ENCODE results near the gene CUL7.

Gene CUL7

GRCh38 chr6:43014434-43014909 lies 39.2 kb downstream of the CUL7 start:
- H3K27me3 ChIP-seq (ENCODE audit: insufficient read depth, low read length): no peaks in the 10 kb centered on the region
- peak overlapping the region; percentile 64 for H3K27ac ChIP-seq (ENCODE audit: low read depth, low read length)
- H3K4me3 ChIP-seq (ENCODE audit: low read depth, low read length): peak overlapping the region; percentile 89
- peaks cover 53% of the 10 kb centered on the region for H3K79me2 ChIP-seq (ENCODE audit: control insufficient read depth, insufficient read depth, low read length, unreplicated experiment)
- H3K4me1 ChIP-seq (ENCODE audit: control insufficient read depth, insufficient read depth, low read length, unreplicated experiment): peaks cover 28% of the 10 kb centered on the region
- peak overlapping the region; percentile 23 for H2AFZ ChIP-seq (ENCODE audit: low read length, unreplicated experiment)
- peaks cover 2% of the 10 kb centered on the region; the same call in 1 of the 2 replicates for H3K36me3 ChIP-seq (ENCODE audit: insufficient read depth, low read length)

- peaks cover 53% of the 10 kb centered on the region for H3K79me2 ChIP-seq (ENCODE audit: control insufficient read depth, insufficient read depth, low read length, unreplicated experiment)
- H3K27ac ChIP-seq (ENCODE audit: low read depth, low read length): peak within 1 kb of the TSS; percentile 64
- H2AFZ ChIP-seq (ENCODE audit: low read length, unreplicated experiment): peak within 1 kb of the TSS; percentile 81
- H3K4me1 ChIP-seq (ENCODE audit: control insufficient read depth, insufficient read depth, low read length, unreplicated experiment): peaks cover 28% of the 10 kb centered on the region
- H3K36me3 ChIP-seq (ENCODE audit: insufficient read depth, low read length): peaks cover 2% of the 10 kb centered on the region; the same call in 1 of the 2 replicates
- peak within 1 kb of the TSS; percentile 89 for H3K4me3 ChIP-seq (ENCODE audit: low read depth, low read length)
- H3K27me3 ChIP-seq (ENCODE audit: insufficient read depth, low read length): no peaks in the 10 kb centered on the region
Measured at GRCh38 chr6:43013843-43014433, 39.7 kb downstream of the CUL7 start, which contains the start of the genes KLHDC3 and MEA1. Gene KLHDC3, plus strand, starts transcription at chr6:43014249. Its CDS starts 2,944 bp downstream, at chr6:43017193. Gene MEA1, minus strand, starts transcription at chr6:43013946. Its CDS starts 133 bp downstream, at chr6:43013813.

- Histone ChIP-seq H3K4me3 (ENCODE audit: low read depth, low read length) (peak overlapping the region; percentile 89), H3K36me3 (ENCODE audit: insufficient read depth, low read length) (peaks cover 7% of the 10 kb centered on the region; the same call in 1 of the 2 replicates), H2AFZ (ENCODE audit: low read length, unreplicated experiment) (peak overlapping the region; percentile 81), H3K27ac (ENCODE audit: low read depth, low read length) (peak overlapping the region; percentile 16; the same call in 1 of the 2 replicates), H3K79me2 (ENCODE audit: control insufficient read depth, insufficient read depth, low read length, unreplicated experiment) (peaks cover 53% of the 10 kb centered on the region), H3K27me3 (ENCODE audit: insufficient read depth, low read length) (no peaks in the 10 kb centered on the region), H3K4me1 (ENCODE audit: control insufficient read depth, insufficient read depth, low read length, unreplicated experiment) (peaks cover 28% of the 10 kb centered on the region)
Measured at GRCh38 chr6:43013097-43013842, 40.4 kb downstream of the CUL7 start.

DNA sequence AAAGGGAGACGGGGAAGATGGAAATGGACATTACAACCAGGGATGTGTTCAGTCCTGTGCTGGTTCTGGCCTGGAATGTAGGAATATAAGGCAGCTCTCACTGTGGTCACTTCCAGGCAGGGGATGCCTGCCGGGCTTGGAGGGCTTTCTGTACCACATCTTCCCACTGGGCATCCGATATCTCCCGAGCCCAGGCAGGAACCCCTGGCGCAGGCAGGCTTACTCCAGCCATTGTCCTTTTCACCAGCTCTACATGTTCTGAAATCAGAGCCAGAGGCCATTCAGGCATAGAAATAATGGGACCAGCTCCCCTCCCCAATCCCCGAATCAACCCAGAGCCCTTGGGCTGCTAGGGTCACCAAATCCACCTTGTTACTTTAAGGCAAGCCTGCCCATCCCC lies 41.3 kb downstream of the CUL7 start:
- Histone ChIP-seq H3K4me1 (ENCODE audit: control insufficient read depth, insufficient read depth, low read length, unreplicated experiment) (peaks cover 28% of the 10 kb centered on the region), H3K4me3 (ENCODE audit: low read depth, low read length) (peak overlapping the region; percentile 89), H2AFZ (ENCODE audit: low read length, unreplicated experiment) (no peak overlapping the region), H3K36me3 (ENCODE audit: insufficient read depth, low read length) (peaks cover 8% of the 10 kb centered on the region), H3K79me2 (ENCODE audit: control insufficient read depth, insufficient read depth, low read length, unreplicated experiment) (peaks cover 49% of the 10 kb centered on the region), H3K27ac (ENCODE audit: low read depth, low read length) (no peak overlapping the region), H3K27me3 (ENCODE audit: insufficient read depth, low read length) (no peaks in the 10 kb centered on the region)

DNA sequence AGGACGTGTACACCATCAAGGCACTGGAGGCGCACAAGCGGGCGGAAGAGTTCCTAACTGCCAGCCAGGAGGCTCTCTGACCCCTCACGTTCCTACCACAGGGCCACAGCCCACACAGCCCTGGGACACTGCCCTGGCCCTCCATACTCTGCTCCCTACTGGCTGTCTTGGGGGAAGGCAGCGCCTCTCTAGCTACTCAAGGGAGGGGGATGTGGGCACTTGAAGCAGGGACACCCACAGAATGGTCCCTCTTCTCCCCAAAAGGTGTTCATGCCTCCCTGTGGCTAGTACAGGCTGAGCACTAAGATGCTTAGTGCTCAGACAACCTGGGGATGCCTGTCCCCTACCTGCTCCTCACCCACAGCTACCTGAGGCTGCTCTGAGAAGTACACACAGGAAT lies 42.4 kb downstream of the CUL7 start:
- peaks cover 37% of the 10 kb centered on the region for H3K79me2 ChIP-seq (ENCODE audit: control insufficient read depth, insufficient read depth, low read length, unreplicated experiment)
- no peak overlapping the region for H3K4me3 ChIP-seq (ENCODE audit: low read depth, low read length)
- no peaks in the 10 kb centered on the region for H3K27me3 ChIP-seq (ENCODE audit: insufficient read depth, low read length)
- no peak overlapping the region for H2AFZ ChIP-seq (ENCODE audit: low read length, unreplicated experiment)
- no peak overlapping the region for H3K27ac ChIP-seq (ENCODE audit: low read depth, low read length)
- peaks cover 8% of the 10 kb centered on the region for H3K36me3 ChIP-seq (ENCODE audit: insufficient read depth, low read length)
- peaks cover 22% of the 10 kb centered on the region for H3K4me1 ChIP-seq (ENCODE audit: control insufficient read depth, insufficient read depth, low read length, unreplicated experiment)

GRCh38 chr6:43009124-43009523 lies 44.5 kb downstream of the CUL7 start:
- H3K27ac ChIP-seq (ENCODE audit: low read depth, low read length): no peak overlapping the region
- H3K4me3 ChIP-seq (ENCODE audit: low read depth, low read length): no peak overlapping the region
- no peaks in the 10 kb centered on the region for H3K27me3 ChIP-seq (ENCODE audit: insufficient read depth, low read length)
- H3K79me2 ChIP-seq (ENCODE audit: control insufficient read depth, insufficient read depth, low read length, unreplicated experiment): peaks cover 17% of the 10 kb centered on the region
- peaks cover 13% of the 10 kb centered on the region for H3K4me1 ChIP-seq (ENCODE audit: control insufficient read depth, insufficient read depth, low read length, unreplicated experiment)
- H3K36me3 ChIP-seq (ENCODE audit: insufficient read depth, low read length): peaks cover 8% of the 10 kb centered on the region
- no peak overlapping the region for H2AFZ ChIP-seq (ENCODE audit: low read length, unreplicated experiment)

- Histone ChIP-seq H3K27me3 (ENCODE audit: insufficient read depth, low read length) (no peaks in the 10 kb centered on the region), H3K36me3 (ENCODE audit: insufficient read depth, low read length) (peaks cover 8% of the 10 kb centered on the region), H3K79me2 (ENCODE audit: control insufficient read depth, insufficient read depth, low read length, unreplicated experiment) (peaks cover 4% of the 10 kb centered on the region), H3K27ac (ENCODE audit: low read depth, low read length) (no peak overlapping the region), H2AFZ (ENCODE audit: low read length, unreplicated experiment) (no peak overlapping the region), H3K4me1 (ENCODE audit: control insufficient read depth, insufficient read depth, low read length, unreplicated experiment) (peaks cover 7% of the 10 kb centered on the region), H3K4me3 (ENCODE audit: low read depth, low read length) (no peak overlapping the region)
Measured at GRCh38 chr6:43007126-43007525, 46.5 kb downstream of the CUL7 start.

DNA sequence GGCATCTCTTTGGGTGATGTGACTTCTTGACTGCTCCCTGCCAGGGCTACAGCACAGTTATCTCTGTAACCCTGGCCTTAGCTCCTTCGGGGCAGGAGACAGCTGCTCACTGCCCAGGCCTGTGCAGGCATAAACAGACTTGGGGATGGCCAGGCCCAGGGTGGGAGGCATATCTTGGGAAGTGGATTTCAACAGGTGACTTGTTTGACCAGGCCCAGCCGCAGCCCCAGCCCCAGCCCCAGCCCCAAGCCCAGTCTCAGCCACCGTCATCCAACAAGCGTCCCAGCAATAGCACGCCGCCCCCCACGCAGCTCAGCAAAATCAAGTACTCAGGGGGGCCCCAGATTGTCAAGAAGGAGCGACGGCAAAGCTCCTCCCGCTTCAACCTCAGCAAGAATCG lies 47.4 kb downstream of the CUL7 start:
- H3K36me3 ChIP-seq (ENCODE audit: insufficient read depth, low read length): peaks cover 8% of the 10 kb centered on the region

GRCh38 chr6:43005844-43006243 lies 47.8 kb downstream of the CUL7 start:
- Histone ChIP-seq H3K36me3 (ENCODE audit: insufficient read depth, low read length) (peaks cover 8% of the 10 kb centered on the region), H3K4me1 (ENCODE audit: control insufficient read depth, insufficient read depth, low read length, unreplicated experiment) (no peaks in the 10 kb centered on the region), H3K27me3 (ENCODE audit: insufficient read depth, low read length) (no peaks in the 10 kb centered on the region), H3K79me2 (ENCODE audit: control insufficient read depth, insufficient read depth, low read length, unreplicated experiment) (no peaks in the 10 kb centered on the region), H3K27ac (ENCODE audit: low read depth, low read length) (no peak overlapping the region), H2AFZ (ENCODE audit: low read length, unreplicated experiment) (no peak overlapping the region), H3K4me3 (ENCODE audit: low read depth, low read length) (no peak overlapping the region)

More for the DNA sequence above, 47.4 kb downstream of the CUL7 start:
- no peak overlapping the region for H3K4me3 ChIP-seq (ENCODE audit: low read depth, low read length)
- H3K27ac ChIP-seq (ENCODE audit: low read depth, low read length): no peak overlapping the region
- no peaks in the 10 kb centered on the region for H3K4me1 ChIP-seq (ENCODE audit: control insufficient read depth, insufficient read depth, low read length, unreplicated experiment)
- H3K79me2 ChIP-seq (ENCODE audit: control insufficient read depth, insufficient read depth, low read length, unreplicated experiment): no peaks in the 10 kb centered on the region
- H3K27me3 ChIP-seq (ENCODE audit: insufficient read depth, low read length): no peaks in the 10 kb centered on the region
- no peak overlapping the region for H2AFZ ChIP-seq (ENCODE audit: low read length, unreplicated experiment)

DNA sequence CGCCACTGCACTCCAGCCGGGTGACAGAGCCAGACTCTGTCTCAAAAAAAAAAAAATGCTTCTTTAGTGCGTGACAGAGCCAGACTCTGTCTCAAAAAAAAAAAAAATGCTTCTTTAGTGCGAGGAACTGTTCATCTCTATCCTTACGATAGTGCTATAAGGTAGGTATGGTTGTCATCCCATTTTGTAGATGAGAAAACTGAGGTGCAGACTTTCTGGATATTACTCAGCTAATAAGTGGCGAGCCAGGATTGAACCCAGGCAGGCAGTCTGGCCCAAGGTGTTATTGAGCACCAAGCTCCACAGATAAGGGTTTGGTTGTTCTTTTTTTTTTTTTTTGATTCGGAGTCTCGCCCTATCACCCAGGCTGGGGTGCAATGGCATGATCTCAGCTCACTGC lies 51.8 kb downstream of the CUL7 start:
- Histone ChIP-seq H3K4me1 (ENCODE audit: control insufficient read depth, insufficient read depth, low read length, unreplicated experiment) (no peaks in the 10 kb centered on the region), H3K36me3 (ENCODE audit: insufficient read depth, low read length) (no peaks in the 10 kb centered on the region), H2AFZ (ENCODE audit: low read length, unreplicated experiment) (no peak overlapping the region), H3K79me2 (ENCODE audit: control insufficient read depth, insufficient read depth, low read length, unreplicated experiment) (no peaks in the 10 kb centered on the region), H3K4me3 (ENCODE audit: low read depth, low read length) (no peak overlapping the region), H3K27me3 (ENCODE audit: insufficient read depth, low read length) (no peaks in the 10 kb centered on the region), H3K27ac (ENCODE audit: low read depth, low read length) (no peak overlapping the region)

All from ACC112 (cell line).